WTC11 (cell line): ENCODE data around the gene LLGL1.

Experiments used
- FOXJ3 ChIP-seq: sonication (generic); formaldehyde crosslinking; IDR thresholded peaks from 2 replicates; pipeline ENCODE4 v1.9.0; 2021; ENCODE audit warnings: missing genetic modification reagents, mild to moderate bottlenecking, borderline replicate concordance
- JUN ChIP-seq: sonication (generic); formaldehyde crosslinking; IDR thresholded peaks from 2 replicates; pipeline ENCODE4 v1.8.0; 2023; ENCODE audit warnings: mild to moderate bottlenecking, missing genetic modification reagents
- ZNF416 ChIP-seq: fragments of 250-450 bp; sonication (Bioruptor Pico); IDR thresholded peaks from 2 replicates; pipeline ENCODE4 v1.9.0; 2021; ENCODE audit warnings: mild to moderate bottlenecking, inconsistent platforms
- TF ChIP-seq, protein P1 (sequence below): fragments of 200-600 bp; IDR thresholded peaks from 2 replicates; pipeline ENCODE4 v1.8.0; 2022; ENCODE audit warnings: antibody characterized with exemption

DNA sequence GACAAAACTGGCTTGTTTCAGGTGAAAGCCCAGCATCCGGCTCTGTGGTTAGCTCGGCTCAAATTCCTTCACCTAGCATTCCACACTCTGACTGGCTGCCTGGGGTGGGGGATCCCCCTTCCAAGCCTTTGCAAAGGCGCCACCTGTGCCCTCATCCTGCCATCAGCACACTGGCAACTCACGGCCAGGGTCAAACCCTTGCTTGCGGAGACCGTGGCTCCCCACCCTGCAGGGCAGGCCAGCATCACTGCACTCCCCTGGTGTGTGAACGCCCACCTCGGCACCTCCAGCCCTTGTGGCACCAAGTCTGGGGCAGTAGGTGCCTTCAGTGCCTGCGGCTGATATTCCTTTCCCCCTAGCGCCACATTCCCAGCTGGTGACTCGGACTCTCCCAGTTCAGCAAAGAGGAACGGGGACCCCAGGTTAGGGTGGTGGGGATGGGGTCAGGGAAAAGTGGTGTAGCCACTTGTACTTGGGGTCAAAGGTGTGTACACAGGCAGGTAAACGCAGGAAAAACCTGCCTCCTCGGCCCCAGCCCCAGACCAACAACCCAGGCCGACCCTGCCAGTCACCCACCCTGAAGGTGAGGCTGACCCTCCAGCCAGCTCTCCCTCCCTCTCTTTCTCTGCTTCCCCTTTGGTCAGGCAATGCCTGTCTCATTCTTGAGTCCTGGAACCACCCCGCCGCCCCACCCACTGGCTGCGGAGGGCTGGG lies 32.0 kb downstream of the LLGL1 start:
- TF ChIP-seq JUN (CRISPR knock-in tag) (no peak), FOXJ3 (CRISPR knock-in tag) (no peak), ZNF416 (no peak)
- TF ChIP-seq, protein P1, sequence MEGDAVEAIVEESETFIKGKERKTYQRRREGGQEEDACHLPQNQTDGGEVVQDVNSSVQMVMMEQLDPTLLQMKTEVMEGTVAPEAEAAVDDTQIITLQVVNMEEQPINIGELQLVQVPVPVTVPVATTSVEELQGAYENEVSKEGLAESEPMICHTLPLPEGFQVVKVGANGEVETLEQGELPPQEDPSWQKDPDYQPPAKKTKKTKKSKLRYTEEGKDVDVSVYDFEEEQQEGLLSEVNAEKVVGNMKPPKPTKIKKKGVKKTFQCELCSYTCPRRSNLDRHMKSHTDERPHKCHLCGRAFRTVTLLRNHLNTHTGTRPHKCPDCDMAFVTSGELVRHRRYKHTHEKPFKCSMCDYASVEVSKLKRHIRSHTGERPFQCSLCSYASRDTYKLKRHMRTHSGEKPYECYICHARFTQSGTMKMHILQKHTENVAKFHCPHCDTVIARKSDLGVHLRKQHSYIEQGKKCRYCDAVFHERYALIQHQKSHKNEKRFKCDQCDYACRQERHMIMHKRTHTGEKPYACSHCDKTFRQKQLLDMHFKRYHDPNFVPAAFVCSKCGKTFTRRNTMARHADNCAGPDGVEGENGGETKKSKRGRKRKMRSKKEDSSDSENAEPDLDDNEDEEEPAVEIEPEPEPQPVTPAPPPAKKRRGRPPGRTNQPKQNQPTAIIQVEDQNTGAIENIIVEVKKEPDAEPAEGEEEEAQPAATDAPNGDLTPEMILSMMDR, result no peak
